ENCODE results near the gene WDFY3.

- TF ChIP-seq CTCF (conservative IDR thresholded peaks at IDR 0.05): no peak
- no peak for TF ChIP-seq ZFX (IDR thresholded peaks at IDR 0.05)
These were observed 87.9 kb downstream of the WDFY3 start for GRCh38 chr4:84878546-84878945.

All from C4-2B (cell line).